NB4 (cell line): ENCODE results near the gene OR4K5.

Source experiments
- POLR2A ChIP-seq: IDR thresholded peaks from 2 replicates; pipeline ENCODE4 v1.6.1; 2011; ENCODE audit warnings: mild to moderate bottlenecking; ENCODE audit not compliant: insufficient read length; ENCODE audit errors: extremely low read depth
- TF ChIP-seq, protein P1 (sequence below): IDR thresholded peaks from one replicate; pipeline ENCODE4 v1.5.1; 2012; ENCODE audit warnings: low read depth, low read length

DNA sequence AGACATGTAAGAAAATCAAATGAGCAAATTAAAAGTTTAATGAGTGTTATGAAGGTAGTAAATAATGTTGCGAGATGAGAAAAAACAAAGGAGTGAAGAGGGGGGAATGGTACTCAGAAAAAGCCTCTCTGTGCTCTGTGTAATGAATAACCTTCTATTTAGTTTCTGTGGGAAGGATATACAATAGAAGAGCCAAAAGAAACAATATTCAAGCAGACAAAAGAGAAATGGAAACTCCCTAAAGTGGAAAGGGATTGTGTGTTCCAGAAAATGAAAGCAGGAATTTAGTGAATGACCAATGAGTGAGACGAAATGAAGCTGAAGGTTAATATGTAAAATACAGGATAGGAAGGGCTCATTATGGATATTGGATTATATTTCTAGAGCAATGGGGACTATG lies 28.8 kb downstream of the OR4K5 start:
- TF ChIP-seq, protein P1, sequence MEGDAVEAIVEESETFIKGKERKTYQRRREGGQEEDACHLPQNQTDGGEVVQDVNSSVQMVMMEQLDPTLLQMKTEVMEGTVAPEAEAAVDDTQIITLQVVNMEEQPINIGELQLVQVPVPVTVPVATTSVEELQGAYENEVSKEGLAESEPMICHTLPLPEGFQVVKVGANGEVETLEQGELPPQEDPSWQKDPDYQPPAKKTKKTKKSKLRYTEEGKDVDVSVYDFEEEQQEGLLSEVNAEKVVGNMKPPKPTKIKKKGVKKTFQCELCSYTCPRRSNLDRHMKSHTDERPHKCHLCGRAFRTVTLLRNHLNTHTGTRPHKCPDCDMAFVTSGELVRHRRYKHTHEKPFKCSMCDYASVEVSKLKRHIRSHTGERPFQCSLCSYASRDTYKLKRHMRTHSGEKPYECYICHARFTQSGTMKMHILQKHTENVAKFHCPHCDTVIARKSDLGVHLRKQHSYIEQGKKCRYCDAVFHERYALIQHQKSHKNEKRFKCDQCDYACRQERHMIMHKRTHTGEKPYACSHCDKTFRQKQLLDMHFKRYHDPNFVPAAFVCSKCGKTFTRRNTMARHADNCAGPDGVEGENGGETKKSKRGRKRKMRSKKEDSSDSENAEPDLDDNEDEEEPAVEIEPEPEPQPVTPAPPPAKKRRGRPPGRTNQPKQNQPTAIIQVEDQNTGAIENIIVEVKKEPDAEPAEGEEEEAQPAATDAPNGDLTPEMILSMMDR, result no peak
- no peak for TF ChIP-seq POLR2A
